PC-9 (cell line): Measurements from ENCODE around the gene BRD9.
"Not testable (repeated sequence)": the region's sequence is repeated elsewhere in the genome, so short reads cannot be mapped to it uniquely, and the experiment has no call there.

ENCODE experiments used
- EZH2 ChIP-seq: fragments of 200-600 bp; sonication (generic); IDR thresholded peaks from 2 replicates; pipeline ENCODE4 v1.8.0; 2017; ENCODE audit warnings: antibody characterized with exemption, low read depth
- TF ChIP-seq, protein P1 (sequence below): fragments of 200-600 bp; sonication (generic); conservative IDR thresholded peaks from 2 replicates; pipeline ENCODE4 v1.6.1; 2017; ENCODE audit warnings: mixed run types, antibody characterized with exemption, mild to moderate bottlenecking, moderate library complexity

DNA sequence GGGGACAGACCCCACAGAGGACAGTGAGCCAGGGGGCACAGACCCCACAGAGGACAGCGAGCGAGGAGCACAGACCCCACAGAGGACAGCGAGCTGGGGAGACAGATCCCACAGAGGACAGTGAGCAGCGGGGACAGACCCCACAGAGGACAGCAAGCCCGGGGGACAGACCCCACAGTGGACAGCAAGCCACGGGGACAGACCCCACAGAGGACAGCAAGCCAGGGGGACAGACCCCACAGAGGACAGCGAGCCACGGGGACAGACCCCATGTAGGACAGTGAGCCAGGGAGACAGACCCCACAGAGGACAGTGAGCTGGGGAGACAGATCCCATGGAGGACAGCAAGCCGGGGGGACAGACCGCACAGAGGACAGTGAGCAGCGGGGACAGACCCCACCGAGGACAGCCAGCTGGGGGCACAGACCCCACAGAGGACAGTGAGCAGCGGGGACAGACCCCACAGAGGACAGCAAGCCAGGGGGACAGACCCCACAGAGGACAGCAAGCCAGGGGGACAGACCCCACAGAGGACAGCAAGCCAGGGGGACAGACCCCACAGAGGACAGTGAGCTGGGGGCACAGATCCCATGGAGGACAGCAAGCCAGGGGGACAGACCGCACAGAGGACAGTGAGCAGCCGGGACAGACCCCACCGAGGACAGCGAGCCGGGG lies 39.0 kb downstream of the BRD9 start:
- TF ChIP-seq, protein P1, sequence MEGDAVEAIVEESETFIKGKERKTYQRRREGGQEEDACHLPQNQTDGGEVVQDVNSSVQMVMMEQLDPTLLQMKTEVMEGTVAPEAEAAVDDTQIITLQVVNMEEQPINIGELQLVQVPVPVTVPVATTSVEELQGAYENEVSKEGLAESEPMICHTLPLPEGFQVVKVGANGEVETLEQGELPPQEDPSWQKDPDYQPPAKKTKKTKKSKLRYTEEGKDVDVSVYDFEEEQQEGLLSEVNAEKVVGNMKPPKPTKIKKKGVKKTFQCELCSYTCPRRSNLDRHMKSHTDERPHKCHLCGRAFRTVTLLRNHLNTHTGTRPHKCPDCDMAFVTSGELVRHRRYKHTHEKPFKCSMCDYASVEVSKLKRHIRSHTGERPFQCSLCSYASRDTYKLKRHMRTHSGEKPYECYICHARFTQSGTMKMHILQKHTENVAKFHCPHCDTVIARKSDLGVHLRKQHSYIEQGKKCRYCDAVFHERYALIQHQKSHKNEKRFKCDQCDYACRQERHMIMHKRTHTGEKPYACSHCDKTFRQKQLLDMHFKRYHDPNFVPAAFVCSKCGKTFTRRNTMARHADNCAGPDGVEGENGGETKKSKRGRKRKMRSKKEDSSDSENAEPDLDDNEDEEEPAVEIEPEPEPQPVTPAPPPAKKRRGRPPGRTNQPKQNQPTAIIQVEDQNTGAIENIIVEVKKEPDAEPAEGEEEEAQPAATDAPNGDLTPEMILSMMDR: not testable (repeated sequence)
- not testable (repeated sequence) for TF ChIP-seq EZH2
